HCT116 (cell line): Measurements from ENCODE around the gene SDK1. TPM values are rescaled to one million over a fixed set of nuclear protein-coding genes. Genes with fewer than 3 reads are reported as not detected.

ENCODE experiments used
- ATAC-seq: fragments of 200-7000 bp; cut with Tn5 transposase; 2 replicates; pipeline ENCODE4 v1.9.1; 2020; ENCODE audit warnings: mild to moderate bottlenecking, moderate library complexity
- BruUV-seq: library from RNA; stranded (reverse); fragments of 400-500 nt; replicated peaks from 2 replicates; lab custom pipeline; 2021; lab: Mats Ljungman, UMichigan
- CTCF ChIA-PET: fragments of 300-600 bp; sonication (Branson Sonifier 250); formaldehyde crosslinking; loops from one replicate; lab custom pipeline; 2021; ENCODE audit warnings: antibody characterized with exemption; lab: Charles Lee
- POLR2A ChIA-PET: fragments of 300-600, 350-600 bp; sonication (Branson Sonifier 250); formaldehyde crosslinking; loops from one replicate; lab custom pipeline; 2021; ENCODE audit warnings: antibody characterized with exemption; lab: Charles Lee
- RAD21 ChIA-PET, 2 experiments: fragments of 300-600 bp; sonication (Branson Sonifier 250); formaldehyde crosslinking; loops; one replicate each; lab custom pipeline; 2023; ENCODE audit warnings: low total read pairs in 2 of 2; ENCODE audit not compliant: uncharacterized antibody in 2 of 2, unreplicated experiment in 2 of 2, low non-redundant PET in 1 of 2; lab: Charles Lee
- DNase-seq: peaks from one replicate; pipeline ENCODE4 v3.0.0-alpha.2; 2010; ENCODE audit warnings: low read depth, low spot score
- H2AFZ ChIP-seq: fragments of 200-600 bp; shearing (Covaris generic), sonication (generic); 2 replicates; pipeline ENCODE4 v1.6.1; 2017; ENCODE audit warnings: low read depth, mixed run types, mixed read lengths, antibody characterized with exemption, low read length; ENCODE audit not compliant: poor library complexity, severe bottlenecking
- H3K27ac ChIP-seq: 2 replicates; pipeline ENCODE4 v1.5.1; 2012; ENCODE audit warnings: low read depth, low read length
- H3K27me3 ChIP-seq: fragments of 200-600 bp; sonication (generic); 2 replicates; pipeline ENCODE4 v1.6.1; 2016; ENCODE audit warnings: mixed run types, low read length, mixed read lengths; ENCODE audit not compliant: insufficient read depth
- H3K36me3 ChIP-seq, 2 experiments: fragments of 200-500 bp in 1 of 2; fragments of 200-600 bp in 1 of 2; sonication (Bioruptor generic) in 1 of 2; sonication (generic) in 1 of 2; 2 replicates each; pipeline versions ENCODE4 v1.5.1 to v1.6.1; 2014 to 2016; ENCODE audit warnings: low read length in 2 of 2, inconsistent platforms in 1 of 2, mixed read lengths in 1 of 2, mixed run types in 1 of 2; ENCODE audit not compliant: insufficient read depth in 2 of 2, control insufficient read depth in 1 of 2
- H3K4me1 ChIP-seq, 2 experiments: fragments of 200-600 bp in 1 of 2; sonication (generic) in 1 of 2; 2 replicates each; pipeline versions ENCODE4 v1.5.1 to v1.6.1; 2012 to 2017; ENCODE audit warnings: low read length in 2 of 2, inconsistent platforms in 1 of 2, mild to moderate bottlenecking in 1 of 2, mixed read lengths in 1 of 2, mixed run types in 1 of 2, moderate library complexity in 1 of 2; ENCODE audit not compliant: insufficient read depth in 2 of 2, control insufficient read depth in 1 of 2
- H3K4me2 ChIP-seq: fragments of 200-600 bp; sonication (generic); 2 replicates; pipeline ENCODE4 v1.6.1; 2017; ENCODE audit warnings: mixed run types, low read length, mixed read lengths
- H3K4me3 ChIP-seq, 2 experiments: fragments of 200-600 bp in 1 of 2; sonication (generic) in 1 of 2; replicated peaks in 1 of 2; 2 replicates each; pipeline ENCODE4 v1.5.1; 2011 to 2016; ENCODE audit warnings: low read length in 2 of 2, control low read depth in 1 of 2, low read depth in 1 of 2, mild to moderate bottlenecking in 1 of 2, mixed read lengths in 1 of 2, mixed run types in 1 of 2
- H3K79me2 ChIP-seq: fragments of 200-600 bp; sonication (generic); 2 replicates; pipeline ENCODE4 v1.6.1; 2017; ENCODE audit warnings: mild to moderate bottlenecking, mixed run types, low read length, moderate library complexity, mixed read lengths; ENCODE audit not compliant: insufficient read depth
- H3K9ac ChIP-seq: fragments of 200-600 bp; sonication (generic); 2 replicates; pipeline ENCODE4 v1.6.1; 2016; ENCODE audit warnings: low read length, mixed read lengths
- H3K9me2 ChIP-seq: fragments of 200-600 bp; sonication (generic), shearing (Covaris generic); 2 replicates; pipeline ENCODE4 v1.6.1; 2017; ENCODE audit warnings: mixed run types, mild to moderate bottlenecking, moderate library complexity; ENCODE audit not compliant: insufficient read depth
- H3K9me3 ChIP-seq, 2 experiments: fragments of 200-500 bp in 1 of 2; fragments of 200-600 bp in 1 of 2; sonication (Bioruptor generic) in 1 of 2; sonication (generic) in 1 of 2; 2 replicates each; pipeline ENCODE4 v1.6.1; 2014 to 2017; ENCODE audit warnings: low read length in 2 of 2, mixed read lengths in 2 of 2, inconsistent platforms in 1 of 2, low read depth in 1 of 2, mild to moderate bottlenecking in 1 of 2, mixed run types in 1 of 2, moderate library complexity in 1 of 2; ENCODE audit not compliant: control insufficient read depth in 1 of 2, insufficient read depth in 1 of 2
- H4K20me1 ChIP-seq: fragments of 200-600 bp; sonication (generic), shearing (Covaris generic); 2 replicates; pipeline ENCODE4 v1.6.1; 2017; ENCODE audit warnings: mixed run types, mild to moderate bottlenecking, moderate library complexity; ENCODE audit not compliant: insufficient read depth
- CBX3 ChIP-seq: IDR thresholded peaks from 2 replicates; pipeline ENCODE4 v1.6.1; 2012; ENCODE audit warnings: low read depth
- CEBPB ChIP-seq: IDR thresholded peaks from 2 replicates; pipeline ENCODE4 v1.6.1; 2012; ENCODE audit warnings: low read depth
- EGR1 ChIP-seq: IDR thresholded peaks from 2 replicates; pipeline ENCODE4 v1.6.1; 2012; ENCODE audit warnings: low read depth
- ELF1 ChIP-seq: IDR thresholded peaks from 2 replicates; pipeline ENCODE4 v1.6.1; 2012; ENCODE audit warnings: low read depth, borderline replicate concordance
- EZH2 ChIP-seq: fragments of 200-600 bp; sonication (generic); IDR thresholded peaks from 2 replicates; pipeline ENCODE4 v1.6.1; 2017; ENCODE audit warnings: antibody characterized with exemption, mixed run types
- MAX ChIP-seq: IDR thresholded peaks from 2 replicates; pipeline ENCODE4 v1.6.1; 2012
- POLR2A ChIP-seq: IDR thresholded peaks from 2 replicates; pipeline ENCODE4 v1.7.0; 2011; ENCODE audit warnings: borderline replicate concordance; ENCODE audit not compliant: insufficient read depth, insufficient read length; ENCODE audit errors: extremely low read depth
- RAD21 ChIP-seq: IDR thresholded peaks from 2 replicates; pipeline ENCODE4 v1.6.1; 2012; ENCODE audit warnings: low read depth, mild to moderate bottlenecking
- SP1 ChIP-seq: IDR thresholded peaks from 2 replicates; pipeline ENCODE4 v1.6.1; 2012; ENCODE audit warnings: low read depth
- TCF7L2 ChIP-seq: IDR thresholded peaks from 2 replicates; pipeline ENCODE4 v1.7.0; 2011; ENCODE audit warnings: borderline replicate concordance, inconsistent platforms; ENCODE audit not compliant: insufficient read depth, insufficient read length; ENCODE audit errors: extremely low read depth
- ZFX ChIP-seq: fragments of 450-650 bp; IDR thresholded peaks from 2 replicates; pipeline ENCODE4 v1.6.1; 2017
- ZNF274 ChIP-seq: fragments of 200-500 bp; sonication (Bioruptor generic); IDR thresholded peaks from 2 replicates; pipeline ENCODE4 v1.6.1; 2014; ENCODE audit warnings: mild to moderate bottlenecking, low read depth, low read length, inconsistent platforms
- intact Hi-C: fragments of 100-400 bp; cut with micrococcal nuclease; formaldehyde crosslinking; loops from 2 replicates; pipeline ENCODE4 v1.10.0; 2022
- total RNA-seq: library from RNA; stranded (reverse); gene quantifications from one replicate; pipeline ENCODE4 v1.2.1, GENCODE V29; 2021; ENCODE audit not compliant: unreplicated experiment
- TF ChIP-seq, protein P1 (sequence below): IDR thresholded peaks from 2 replicates; pipeline ENCODE4 v1.6.1; 2012; ENCODE audit warnings: low read depth
- TF ChIP-seq, protein P2 (sequence below): IDR thresholded peaks from 2 replicates; pipeline ENCODE4 v1.6.1; 2012

Gene SDK1
- total RNA-seq, 1 experiment from 2014 or later, result 0.05 TPM

- TF ChIP-seq, protein P1, sequence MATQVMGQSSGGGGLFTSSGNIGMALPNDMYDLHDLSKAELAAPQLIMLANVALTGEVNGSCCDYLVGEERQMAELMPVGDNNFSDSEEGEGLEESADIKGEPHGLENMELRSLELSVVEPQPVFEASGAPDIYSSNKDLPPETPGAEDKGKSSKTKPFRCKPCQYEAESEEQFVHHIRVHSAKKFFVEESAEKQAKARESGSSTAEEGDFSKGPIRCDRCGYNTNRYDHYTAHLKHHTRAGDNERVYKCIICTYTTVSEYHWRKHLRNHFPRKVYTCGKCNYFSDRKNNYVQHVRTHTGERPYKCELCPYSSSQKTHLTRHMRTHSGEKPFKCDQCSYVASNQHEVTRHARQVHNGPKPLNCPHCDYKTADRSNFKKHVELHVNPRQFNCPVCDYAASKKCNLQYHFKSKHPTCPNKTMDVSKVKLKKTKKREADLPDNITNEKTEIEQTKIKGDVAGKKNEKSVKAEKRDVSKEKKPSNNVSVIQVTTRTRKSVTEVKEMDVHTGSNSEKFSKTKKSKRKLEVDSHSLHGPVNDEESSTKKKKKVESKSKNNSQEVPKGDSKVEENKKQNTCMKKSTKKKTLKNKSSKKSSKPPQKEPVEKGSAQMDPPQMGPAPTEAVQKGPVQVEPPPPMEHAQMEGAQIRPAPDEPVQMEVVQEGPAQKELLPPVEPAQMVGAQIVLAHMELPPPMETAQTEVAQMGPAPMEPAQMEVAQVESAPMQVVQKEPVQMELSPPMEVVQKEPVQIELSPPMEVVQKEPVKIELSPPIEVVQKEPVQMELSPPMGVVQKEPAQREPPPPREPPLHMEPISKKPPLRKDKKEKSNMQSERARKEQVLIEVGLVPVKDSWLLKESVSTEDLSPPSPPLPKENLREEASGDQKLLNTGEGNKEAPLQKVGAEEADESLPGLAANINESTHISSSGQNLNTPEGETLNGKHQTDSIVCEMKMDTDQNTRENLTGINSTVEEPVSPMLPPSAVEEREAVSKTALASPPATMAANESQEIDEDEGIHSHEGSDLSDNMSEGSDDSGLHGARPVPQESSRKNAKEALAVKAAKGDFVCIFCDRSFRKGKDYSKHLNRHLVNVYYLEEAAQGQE, result no peak
- TF ChIP-seq ZNF274 (no peak), CBX3 (no peak), EZH2 (no peak)
Measured at GRCh38 chr7:4138866-4139265, 837.8 kb downstream of the SDK1 start (continued).

DNA sequence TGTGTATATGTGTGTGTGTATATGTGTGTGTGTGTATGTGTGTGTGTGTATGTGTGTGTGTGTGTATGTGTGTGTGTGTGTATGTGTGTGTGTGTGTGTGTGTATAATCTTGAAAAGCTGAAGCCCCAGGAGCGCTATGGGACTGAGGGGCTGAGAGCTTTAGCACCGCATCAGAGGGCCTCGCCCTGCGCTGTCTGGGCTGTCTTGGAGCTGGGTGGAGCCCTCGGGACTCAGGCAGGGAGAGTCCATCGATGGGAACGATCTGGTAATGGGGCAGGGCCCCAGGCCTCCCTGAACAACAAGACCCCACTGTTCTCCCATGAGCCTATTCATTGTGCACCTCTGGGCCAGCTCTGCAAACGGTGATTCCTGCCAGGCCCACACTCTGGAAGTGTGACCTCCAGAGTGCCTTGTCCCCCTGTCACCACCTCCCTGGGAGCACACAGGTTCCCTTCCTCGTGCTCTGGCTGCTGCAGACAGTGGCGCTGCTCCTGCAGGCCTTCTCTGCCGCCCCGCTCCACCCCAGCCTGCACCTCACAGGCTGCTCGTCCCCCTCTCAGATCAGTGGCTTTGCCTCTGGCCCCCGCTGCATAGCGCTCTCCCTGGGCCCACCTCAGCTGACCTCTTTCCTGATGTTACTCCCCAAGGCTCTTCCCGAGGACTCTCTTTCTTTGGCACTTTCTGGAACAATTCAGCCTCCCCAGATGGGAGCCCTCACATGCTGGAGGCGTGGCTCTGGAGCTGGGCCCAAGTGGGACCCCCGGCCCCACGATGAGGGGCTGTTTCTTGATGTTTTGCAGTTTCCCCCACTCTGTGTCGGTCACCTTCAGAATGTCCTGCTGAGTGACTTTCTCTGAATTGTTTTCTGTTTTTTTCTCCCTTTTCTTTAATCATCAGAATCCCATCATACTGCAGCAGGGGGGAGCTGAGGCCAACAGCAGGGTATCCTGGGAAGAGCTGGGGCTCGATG is 838.9 kb downstream of the SDK1 start:
- intact Hi-C loops, result no loop called here
- H3K4me3 ChIP-seq, result no peak overlapping the region
- no peak for ATAC-seq
- ChIA-PET RAD21 (no interaction called here), CTCF (no interaction called here), POLR2A (no interaction called here)
- no peak overlapping the region for H3K27ac ChIP-seq
- H3K9ac ChIP-seq, result no peak overlapping the region
- no peak overlapping the region for H3K4me2 ChIP-seq
- no peak for TF ChIP-seq MAX
- TF ChIP-seq, protein P1, result no peak
- TF ChIP-seq ELF1, result no peak
- TF ChIP-seq RAD21, result no peak
- no peak for TF ChIP-seq ZFX
- TF ChIP-seq TCF7L2, result no peak
- no peak for TF ChIP-seq CEBPB
- no peak for TF ChIP-seq POLR2A
- no peak for TF ChIP-seq EGR1
- TF ChIP-seq, protein P2, sequence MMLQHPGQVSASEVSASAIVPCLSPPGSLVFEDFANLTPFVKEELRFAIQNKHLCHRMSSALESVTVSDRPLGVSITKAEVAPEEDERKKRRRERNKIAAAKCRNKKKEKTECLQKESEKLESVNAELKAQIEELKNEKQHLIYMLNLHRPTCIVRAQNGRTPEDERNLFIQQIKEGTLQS, result no peak
- TF ChIP-seq SP1, result no peak
- H3K36me3 ChIP-seq, result no peaks in the 10 kb centered on the region
- no peak for DNase-seq
- no peaks in the 10 kb centered on the region for H3K9me2 ChIP-seq
- H3K4me1 ChIP-seq, result no peaks in the 10 kb centered on the region
- no TSS peak for BruUV-seq
- no peaks in the 10 kb centered on the region for H3K79me2 ChIP-seq
- no peaks in the 10 kb centered on the region for H3K9me3 ChIP-seq
- H3K27me3 ChIP-seq, result no peaks in the 10 kb centered on the region
- no peaks in the 10 kb centered on the region for H4K20me1 ChIP-seq
- H2AFZ ChIP-seq, result no peak overlapping the region
